ENCODE data around the gene PLCD4. TPM values are rescaled to one million over a fixed set of nuclear protein-coding genes. Genes with fewer than 3 reads are reported as not detected.

The PLCD4 gene
- total RNA-seq, 1 donor from 2014 or later: 1.1 TPM

DNA sequence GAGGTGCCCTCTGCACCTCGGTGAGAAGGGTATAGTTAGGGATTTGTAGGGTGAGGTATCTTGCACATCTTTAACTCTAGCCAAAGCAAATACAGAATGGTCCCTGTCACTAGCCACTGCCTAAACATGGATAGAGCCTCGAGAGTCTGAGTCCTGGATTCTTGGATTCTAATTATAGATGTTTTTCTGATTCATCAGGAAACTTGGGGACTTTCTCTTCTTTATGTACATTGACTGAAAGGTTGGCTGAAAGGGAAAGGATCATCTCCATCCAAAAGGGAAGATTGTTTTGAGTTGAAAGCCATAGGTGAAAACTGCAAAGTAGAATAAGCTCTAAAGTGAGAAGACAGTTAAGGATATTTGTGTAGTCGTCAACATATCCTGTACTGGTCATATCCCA, 72.4 kb downstream of the PLCD4 start:
- Histone ChIP-seq H3K27ac (no peak overlapping the region), H3K9me3 (no peaks in the 10 kb centered on the region), H3K4me1 (no peaks in the 10 kb centered on the region), H3K27me3 (ENCODE audit: low read depth) (no peaks in the 10 kb centered on the region), H3K4me3 (no peak overlapping the region), H3K36me3 (peaks cover 49% of the 10 kb centered on the region)
- ATAC-seq (no peak), DNase-seq (no peak)
- intact Hi-C loops (cut with DNase I): no loop called here
- TF ChIP-seq, protein P1, sequence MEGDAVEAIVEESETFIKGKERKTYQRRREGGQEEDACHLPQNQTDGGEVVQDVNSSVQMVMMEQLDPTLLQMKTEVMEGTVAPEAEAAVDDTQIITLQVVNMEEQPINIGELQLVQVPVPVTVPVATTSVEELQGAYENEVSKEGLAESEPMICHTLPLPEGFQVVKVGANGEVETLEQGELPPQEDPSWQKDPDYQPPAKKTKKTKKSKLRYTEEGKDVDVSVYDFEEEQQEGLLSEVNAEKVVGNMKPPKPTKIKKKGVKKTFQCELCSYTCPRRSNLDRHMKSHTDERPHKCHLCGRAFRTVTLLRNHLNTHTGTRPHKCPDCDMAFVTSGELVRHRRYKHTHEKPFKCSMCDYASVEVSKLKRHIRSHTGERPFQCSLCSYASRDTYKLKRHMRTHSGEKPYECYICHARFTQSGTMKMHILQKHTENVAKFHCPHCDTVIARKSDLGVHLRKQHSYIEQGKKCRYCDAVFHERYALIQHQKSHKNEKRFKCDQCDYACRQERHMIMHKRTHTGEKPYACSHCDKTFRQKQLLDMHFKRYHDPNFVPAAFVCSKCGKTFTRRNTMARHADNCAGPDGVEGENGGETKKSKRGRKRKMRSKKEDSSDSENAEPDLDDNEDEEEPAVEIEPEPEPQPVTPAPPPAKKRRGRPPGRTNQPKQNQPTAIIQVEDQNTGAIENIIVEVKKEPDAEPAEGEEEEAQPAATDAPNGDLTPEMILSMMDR (IDR thresholded peaks at IDR 0.05): no peak

Other genes with a start within 250 kb of the PLCD4 start
- 419 TPM for gene SLC11A1, start 225.6 kb upstream of the PLCD4 start, total RNA-seq
- 168 TPM for gene CTDSP1, start 208.0 kb upstream of the PLCD4 start, total RNA-seq
- 0.41 TPM for gene VIL1, start 188.8 kb upstream of the PLCD4 start, total RNA-seq
- 13.2 TPM for gene USP37, start 39.5 kb upstream of the PLCD4 start, total RNA-seq
- gene CNOT9, start 39.1 kb upstream of the PLCD4 start, total RNA-seq: 31.5 TPM
- gene ZNF142, start 51.7 kb downstream of the PLCD4 start, total RNA-seq: 21.1 TPM
- 26.7 TPM for gene BCS1L, start 51.8 kb downstream of the PLCD4 start, total RNA-seq
- 21.5 TPM for gene RNF25, start 64.1 kb downstream of the PLCD4 start, total RNA-seq
- 41.1 TPM for gene STK36, start 64.2 kb downstream of the PLCD4 start, total RNA-seq
- gene TTLL4, start 102.9 kb downstream of the PLCD4 start, total RNA-seq: 30.0 TPM
- 273 TPM for gene CYP27A1, start 174.2 kb downstream of the PLCD4 start, total RNA-seq
- gene PRKAG3, start 223.9 kb downstream of the PLCD4 start, total RNA-seq: not detected

Measured in lower lobe of right lung (tissue), 2 donors.